ENCODE measurements around the gene ATRIP. TPM values are rescaled to one million over a fixed set of nuclear protein-coding genes. Genes with fewer than 3 reads are reported as not detected.
A peak's percentile ranks its signal among the peaks of the same experiment; 100 is the strongest.

Gene ATRIP
- total RNA-seq, 3 donors from 2014 or later (not counting 1 experiment from before 2014, with no cell fraction given) = 8.5 to 11.0 (median 10.6) TPM

GRCh38 chr3:48441940-48442339, 4.6 kb upstream of the ATRIP start:
- Mint-ChIP-seq H3K27me3 (ENCODE audit: low read depth in 2 of 2) (no peaks in the 10 kb centered on the region), H3K4me1 (peaks cover 40 to 43% of the 10 kb centered on the region in 2 donors), H3K36me3 (no peaks in the 10 kb centered on the region), H3K27ac (peak overlapping the region in 1 of 2 donors; percentile 96), H3K9me3 (no peaks in the 10 kb centered on the region), H3K4me3 (peak overlapping the region; percentile 97)
- 89% methylated on average over 6 of the region's 6 CpGs for WGBS (ENCODE audit: insufficient coverage)
- Histone ChIP-seq H3K9me3 (ENCODE audit: control insufficient read depth, insufficient read depth, low read length) (no peaks in the 10 kb centered on the region), H3K36me3 (ENCODE audit: control insufficient read depth, insufficient read depth, low read length) (peaks cover 19% of the 10 kb centered on the region), H3K4me1 (ENCODE audit: control insufficient read depth, insufficient read depth, low read length) (peaks cover 36% of the 10 kb centered on the region), H3K27me3 (ENCODE audit: control insufficient read depth, insufficient read depth, low read length) (no peaks in the 10 kb centered on the region), H3K27ac (ENCODE audit: low read length) (no peak overlapping the region), H3K4me3 (ENCODE audit: low read length) (no peak overlapping the region)
- ATAC-seq (no peak), DNase-seq (no peak)
- TF ChIP-seq CTCF (IDR thresholded peaks at IDR 0.05) = no peak
- intact Hi-C loops (cut with micrococcal nuclease) = no loop called here

GRCh38 chr3:48445277-48445882, 1.2 kb upstream of the ATRIP start:
- H3K4me3 Mint-ChIP-seq = peak overlapping the region; percentile 93
- DNase-seq = no peak
- no peaks in the 10 kb centered on the region for H3K36me3 Mint-ChIP-seq
- Histone ChIP-seq H3K4me3 (ENCODE audit: low read length) (no peak overlapping the region), H3K27me3 (ENCODE audit: control insufficient read depth, insufficient read depth, low read length) (no peaks in the 10 kb centered on the region), H3K4me1 (ENCODE audit: control insufficient read depth, insufficient read depth, low read length) (peaks cover 35% of the 10 kb centered on the region), H3K36me3 (ENCODE audit: control insufficient read depth, insufficient read depth, low read length) (peaks cover 19% of the 10 kb centered on the region), H3K9me3 (ENCODE audit: control insufficient read depth, insufficient read depth, low read length) (no peaks in the 10 kb centered on the region), H3K27ac (ENCODE audit: low read length) (no peak overlapping the region)
- peak overlapping the region; percentile 94 to 95 for H3K27ac Mint-ChIP-seq
- intact Hi-C loops (cut with micrococcal nuclease) = no loop called here
- peaks cover 40 to 44% of the 10 kb centered on the region in 2 donors for H3K4me1 Mint-ChIP-seq
- H3K9me3 Mint-ChIP-seq = no peaks in the 10 kb centered on the region
- WGBS (ENCODE audit: insufficient coverage) = 85% methylated on average over 5 of the region's 6 CpGs
- H3K27me3 Mint-ChIP-seq (ENCODE audit: low read depth in 2 of 2) = no peaks in the 10 kb centered on the region
- TF ChIP-seq CTCF (IDR thresholded peaks at IDR 0.05) = no peak
- ATAC-seq = no peak

GRCh38 chr3:48446043-48446424, 503 bp upstream of the ATRIP start:
- peak overlapping the region; percentile 56 for H3K4me3 ChIP-seq (ENCODE audit: low read length)
- Mint-ChIP-seq H3K9me3 (no peaks in the 10 kb centered on the region), H3K4me1 (peaks cover 37 to 38% of the 10 kb centered on the region in 2 donors), H3K4me3 (peak overlapping the region; percentile 93), H3K36me3 (no peaks in the 10 kb centered on the region), H3K27me3 (ENCODE audit: low read depth in 2 of 2) (no peaks in the 10 kb centered on the region), H3K27ac (peak overlapping the region; percentile 94 to 95)
- intact Hi-C loops (cut with micrococcal nuclease) = loop anchor here (2.0 kb wide), 1 partner anchor 27 kb away; no protein-coding TSS in a partner anchor
- no peak for ATAC-seq
- 26% methylated on average over 4 of the region's 6 CpGs for WGBS (ENCODE audit: insufficient coverage)
- DNase-seq = no peak
- no peaks in the 10 kb centered on the region for H3K27me3 ChIP-seq (ENCODE audit: control insufficient read depth, insufficient read depth, low read length)
- no peak for TF ChIP-seq CTCF (IDR thresholded peaks at IDR 0.05)
- H3K4me1 ChIP-seq (ENCODE audit: control insufficient read depth, insufficient read depth, low read length) = peaks cover 29% of the 10 kb centered on the region
- H3K27ac ChIP-seq (ENCODE audit: low read length) = peak overlapping the region; percentile 55
- H3K36me3 ChIP-seq (ENCODE audit: control insufficient read depth, insufficient read depth, low read length) = peaks cover 19% of the 10 kb centered on the region
- H3K9me3 ChIP-seq (ENCODE audit: control insufficient read depth, insufficient read depth, low read length) = no peaks in the 10 kb centered on the region

GRCh38 chr3:48451270-48451669, 4.7 kb downstream of the ATRIP start:
- H3K36me3 ChIP-seq (ENCODE audit: control insufficient read depth, insufficient read depth, low read length) = peaks cover 28% of the 10 kb centered on the region
- no peak for TF ChIP-seq CTCF (IDR thresholded peaks at IDR 0.05)
- H3K27me3 ChIP-seq (ENCODE audit: control insufficient read depth, insufficient read depth, low read length) = no peaks in the 10 kb centered on the region
- Mint-ChIP-seq H3K9me3 (no peaks in the 10 kb centered on the region), H3K36me3 (peaks cover 9% of the 10 kb centered on the region), H3K4me1 (peaks cover 20 to 23% of the 10 kb centered on the region in 2 donors), H3K4me3 (no peak overlapping the region), H3K27ac (no peak overlapping the region), H3K27me3 (ENCODE audit: low read depth in 2 of 2) (no peaks in the 10 kb centered on the region)
- ATAC-seq = no peak
- DNase-seq = no peak
- no peaks in the 10 kb centered on the region for H3K9me3 ChIP-seq (ENCODE audit: control insufficient read depth, insufficient read depth, low read length)
- intact Hi-C loops (cut with micrococcal nuclease) = no loop called here
- no peak overlapping the region for H3K27ac ChIP-seq (ENCODE audit: low read length)
- H3K4me3 ChIP-seq (ENCODE audit: low read length) = no peak overlapping the region
- 100% methylated on average over 1 of the region's 1 CpG for WGBS (ENCODE audit: insufficient coverage)
- H3K4me1 ChIP-seq (ENCODE audit: control insufficient read depth, insufficient read depth, low read length) = peaks cover 11% of the 10 kb centered on the region
